Type B pancreatic cell (in vitro differentiated cells): ENCODE results near the gene CRTC3. TPM values are rescaled to one million over a fixed set of nuclear protein-coding genes. Genes with fewer than 3 reads are reported as not detected.
A peak's percentile ranks its signal among the peaks of the same experiment; 100 is the strongest.

Source experiments
- DNase-seq: peaks from one replicate; pipeline ENCODE4 v3.0.0; 2021; ENCODE audit warnings: mixed read lengths; ENCODE audit not compliant: unreplicated experiment; ENCODE audit errors: extremely low spot score
- H3K27ac Mint-ChIP-seq: 2 replicates; pipeline ENCODE4 v1.8.0; 2021; ENCODE audit warnings: mild to moderate bottlenecking, mixed read lengths
- H3K27me3 Mint-ChIP-seq: 2 replicates; pipeline ENCODE4 v1.8.0; 2021; ENCODE audit warnings: mixed read lengths
- H3K36me3 Mint-ChIP-seq: 2 replicates; pipeline ENCODE4 v1.8.0; 2021; ENCODE audit warnings: mixed read lengths
- H3K4me1 Mint-ChIP-seq: one replicate; pipeline ENCODE4 v1.8.0; 2021; ENCODE audit warnings: mixed read lengths; ENCODE audit not compliant: unreplicated experiment
- H3K4me3 Mint-ChIP-seq: 2 replicates; pipeline ENCODE4 v1.8.0; 2021; ENCODE audit warnings: mild to moderate bottlenecking, mixed read lengths
- H3K9me3 Mint-ChIP-seq: 2 replicates; pipeline ENCODE4 v1.8.0; 2021; ENCODE audit warnings: mixed read lengths
- total RNA-seq: library from RNA; stranded (reverse); gene quantifications from 2 replicates; pipeline ENCODE4 v1.2.1, GENCODE V29; 2021; ENCODE audit warnings: low replicate concordance
- TF ChIP-seq, protein P1 (sequence below): fragments of 200-600 bp; sonication (generic); conservative IDR thresholded peaks from 2 replicates; pipeline ENCODE4 v1.5.0; 2021; ENCODE audit warnings: antibody characterized with exemption, mild to moderate bottlenecking

Gene CRTC3
- total RNA-seq, 1 donor from 2014 or later, result 31.4 TPM

DNA sequence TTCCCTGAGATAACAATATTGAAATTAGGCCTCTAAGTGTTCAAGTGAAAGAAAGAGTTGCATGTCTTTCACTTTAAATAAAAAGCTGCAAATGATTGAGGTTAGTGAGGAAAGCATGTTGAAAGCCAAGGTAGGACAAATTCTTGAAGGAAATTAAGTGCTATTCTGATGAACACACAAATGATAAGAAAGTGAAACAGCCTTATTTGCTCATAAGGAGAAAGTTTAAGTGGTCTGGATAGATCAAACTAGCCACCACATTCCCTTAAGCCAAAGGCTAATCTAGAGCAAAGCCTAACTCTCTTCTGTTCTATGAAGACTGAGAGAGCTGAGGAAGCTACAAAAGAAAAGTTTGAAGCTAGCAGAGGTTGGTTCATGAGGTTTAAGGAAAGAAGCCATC, 36.1 kb downstream of the CRTC3 start:
- peaks cover 14% of the 10 kb centered on the region for H3K4me1 Mint-ChIP-seq
- no peak overlapping the region for H3K4me3 Mint-ChIP-seq

DNA sequence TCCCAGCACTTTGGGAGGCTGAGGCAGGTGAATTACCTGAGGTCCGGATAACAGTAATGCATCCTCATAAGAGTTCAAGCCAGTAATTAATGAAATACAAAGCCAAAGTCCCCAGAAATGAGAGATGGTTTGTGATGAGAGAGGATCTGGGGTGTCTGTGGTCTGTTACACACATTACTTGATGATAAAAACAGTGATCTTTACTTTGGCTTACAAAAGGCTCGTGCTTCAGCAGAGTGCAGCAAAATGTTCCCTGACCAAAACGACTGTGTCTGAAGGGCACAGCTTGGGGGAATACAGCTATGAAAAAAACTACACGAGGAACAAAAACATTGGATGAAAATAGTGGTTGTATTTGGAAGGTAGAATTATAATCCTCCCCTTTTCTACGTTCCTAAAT, 40.9 kb downstream of the CRTC3 start:
- TF ChIP-seq, protein P1, sequence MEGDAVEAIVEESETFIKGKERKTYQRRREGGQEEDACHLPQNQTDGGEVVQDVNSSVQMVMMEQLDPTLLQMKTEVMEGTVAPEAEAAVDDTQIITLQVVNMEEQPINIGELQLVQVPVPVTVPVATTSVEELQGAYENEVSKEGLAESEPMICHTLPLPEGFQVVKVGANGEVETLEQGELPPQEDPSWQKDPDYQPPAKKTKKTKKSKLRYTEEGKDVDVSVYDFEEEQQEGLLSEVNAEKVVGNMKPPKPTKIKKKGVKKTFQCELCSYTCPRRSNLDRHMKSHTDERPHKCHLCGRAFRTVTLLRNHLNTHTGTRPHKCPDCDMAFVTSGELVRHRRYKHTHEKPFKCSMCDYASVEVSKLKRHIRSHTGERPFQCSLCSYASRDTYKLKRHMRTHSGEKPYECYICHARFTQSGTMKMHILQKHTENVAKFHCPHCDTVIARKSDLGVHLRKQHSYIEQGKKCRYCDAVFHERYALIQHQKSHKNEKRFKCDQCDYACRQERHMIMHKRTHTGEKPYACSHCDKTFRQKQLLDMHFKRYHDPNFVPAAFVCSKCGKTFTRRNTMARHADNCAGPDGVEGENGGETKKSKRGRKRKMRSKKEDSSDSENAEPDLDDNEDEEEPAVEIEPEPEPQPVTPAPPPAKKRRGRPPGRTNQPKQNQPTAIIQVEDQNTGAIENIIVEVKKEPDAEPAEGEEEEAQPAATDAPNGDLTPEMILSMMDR, result no peak
- Mint-ChIP-seq H3K27ac (no peak overlapping the region), H3K4me3 (no peak overlapping the region), H3K9me3 (peaks cover 2% of the 10 kb centered on the region), H3K4me1 (no peaks in the 10 kb centered on the region), H3K36me3 (peaks cover 8% of the 10 kb centered on the region), H3K27me3 (no peaks in the 10 kb centered on the region)
- DNase-seq, result no peak

More for the DNA sequence above, 36.1 kb downstream of the CRTC3 start:
- H3K9me3 Mint-ChIP-seq, result peaks cover 4% of the 10 kb centered on the region
- DNase-seq, result no peak
- H3K27me3 Mint-ChIP-seq, result no peaks in the 10 kb centered on the region
- TF ChIP-seq, protein P1, result no peak
- H3K36me3 Mint-ChIP-seq, result peaks cover 22% of the 10 kb centered on the region
- H3K27ac Mint-ChIP-seq, result peak overlapping the region; percentile 17

DNA sequence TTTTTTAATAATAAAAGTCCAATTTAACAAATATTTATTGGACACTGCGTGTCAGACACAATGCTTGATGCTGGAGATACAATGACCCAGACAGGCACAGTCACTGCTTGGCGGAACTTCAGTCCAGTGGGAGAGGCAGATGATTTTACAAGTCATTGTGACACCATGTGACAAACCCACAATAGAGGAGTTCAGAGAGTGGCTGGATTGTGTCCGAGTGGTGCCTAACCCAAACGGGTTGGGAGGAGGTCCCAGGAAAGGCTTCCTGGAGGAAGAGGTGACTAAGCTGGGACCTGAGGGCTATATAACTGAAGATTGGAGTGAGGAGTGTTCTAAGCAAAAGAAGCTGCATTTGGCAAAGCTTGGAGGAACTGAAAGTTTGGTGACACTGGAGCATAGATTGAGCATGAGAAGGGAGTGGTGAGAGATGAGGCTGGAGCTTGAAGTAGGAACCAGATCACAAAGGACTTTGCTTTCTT, 41.4 kb downstream of the CRTC3 start:
- H3K27me3 Mint-ChIP-seq, result no peaks in the 10 kb centered on the region
- TF ChIP-seq, protein P1, result no peak
- H3K4me3 Mint-ChIP-seq, result no peak overlapping the region
- no peaks in the 10 kb centered on the region for H3K4me1 Mint-ChIP-seq
- no peak overlapping the region for H3K27ac Mint-ChIP-seq
- DNase-seq, result no peak
- H3K36me3 Mint-ChIP-seq, result peaks cover 5% of the 10 kb centered on the region
- no peaks in the 10 kb centered on the region for H3K9me3 Mint-ChIP-seq

DNA sequence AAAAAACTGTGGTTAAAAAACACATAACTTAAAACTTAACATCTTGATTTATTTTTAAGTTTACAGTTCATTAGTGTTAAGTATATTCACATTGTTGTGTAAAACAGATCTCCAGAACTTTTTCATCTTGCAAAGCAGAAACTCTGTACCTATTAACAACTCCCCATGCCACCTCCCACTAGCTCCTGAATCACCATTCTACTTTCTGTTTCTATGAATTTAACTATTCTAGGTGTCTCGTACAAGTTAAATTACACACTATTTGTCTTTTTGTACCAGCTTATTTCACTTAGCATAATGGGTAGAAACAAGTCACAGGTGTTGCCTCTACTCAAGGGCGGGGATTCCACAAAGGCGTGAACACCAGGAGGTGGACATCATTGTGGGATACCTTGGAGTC, 43.2 kb downstream of the CRTC3 start:
- H3K4me1 Mint-ChIP-seq, result peaks cover 8% of the 10 kb centered on the region
- peaks cover 9% of the 10 kb centered on the region for H3K36me3 Mint-ChIP-seq
- TF ChIP-seq, protein P1, result no peak
- no peak for DNase-seq
- H3K27me3 Mint-ChIP-seq, result no peaks in the 10 kb centered on the region
- no peak overlapping the region for H3K4me3 Mint-ChIP-seq
- no peaks in the 10 kb centered on the region for H3K9me3 Mint-ChIP-seq
- no peak overlapping the region for H3K27ac Mint-ChIP-seq

DNA sequence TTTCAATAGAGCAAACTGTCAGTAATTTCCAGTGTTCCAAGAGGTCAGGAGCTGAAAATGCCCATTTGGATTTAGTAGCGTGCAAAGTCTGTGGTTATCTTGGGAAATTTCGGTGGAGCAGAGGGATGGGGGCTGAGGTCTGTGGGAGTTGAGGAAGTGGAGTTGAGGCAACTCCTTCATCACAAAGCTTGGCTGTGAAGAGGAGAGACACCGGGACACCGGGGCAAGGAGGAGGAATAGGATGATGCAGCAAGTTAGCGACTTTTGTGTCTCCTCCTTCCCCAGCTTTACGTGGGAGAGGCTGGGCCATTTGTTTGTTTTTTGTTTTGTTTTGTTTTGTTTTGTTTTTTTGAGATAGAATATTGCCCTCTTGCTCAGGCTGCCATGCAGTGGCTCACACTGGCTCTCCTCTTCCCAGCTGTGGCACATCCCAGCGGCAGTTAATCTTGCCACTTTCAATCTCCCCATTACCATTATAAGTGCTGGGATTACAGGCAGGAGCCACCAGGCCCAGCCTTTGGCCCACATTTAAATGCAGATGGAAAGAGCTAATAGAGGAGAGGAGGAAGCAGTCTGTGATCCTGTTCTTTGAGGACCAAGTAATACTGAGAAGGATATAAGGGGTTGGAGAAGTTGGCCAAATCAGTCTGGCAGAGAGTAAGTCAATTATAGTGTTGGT, 47.1 kb downstream of the CRTC3 start:
- Mint-ChIP-seq H3K9me3 (no peaks in the 10 kb centered on the region), H3K27me3 (no peaks in the 10 kb centered on the region), H3K4me3 (no peak overlapping the region), H3K36me3 (peaks cover 7% of the 10 kb centered on the region), H3K27ac (no peak overlapping the region), H3K4me1 (peaks cover 15% of the 10 kb centered on the region)
- no peak for DNase-seq
- TF ChIP-seq, protein P1, result no peak
